Naive thymus-derived CD4-positive, alpha-beta T cell (primary cell): ENCODE data around the gene B9D1. TPM values are rescaled to one million over a fixed set of nuclear protein-coding genes. Genes with fewer than 3 reads are reported as not detected.

ENCODE experiments used
- ATAC-seq: fragments of 150-1000 bp; cut with Tn5 transposase; 2 replicates; pipeline ENCODE4 v1.10.0; 2021; ENCODE audit warnings: mild to moderate bottlenecking, moderate library complexity
- CTCF ChIA-PET: fragments of 350-600 bp; sonication (Branson Sonifier 250); formaldehyde crosslinking; loops from one replicate; lab custom pipeline; 2021; ENCODE audit warnings: antibody characterized with exemption; lab: Charles Lee
- POLR2A ChIA-PET: fragments of 350-600 bp; sonication (Branson Sonifier 250); formaldehyde crosslinking; loops from one replicate; lab custom pipeline; 2021; ENCODE audit warnings: antibody characterized with exemption, inconsistent platforms; lab: Charles Lee
- DNase-seq, 9 donors: peaks; one replicate each; pipeline versions ENCODE4 v3.0.0 to v3.0.0-alpha.2; 2020 to 2022; ENCODE audit warnings: mixed read lengths in 1 of 9
- H3K27ac ChIP-seq: one replicate; pipeline ENCODE4 v1.7.0; 2013; ENCODE audit warnings: mild to moderate bottlenecking, low read depth, low read length, moderate library complexity
- H3K27me3 ChIP-seq, 2 donors: one replicate each; pipeline ENCODE4 v1.7.0; 2013; ENCODE audit warnings: low read length in 2 of 2, mild to moderate bottlenecking in 2 of 2, moderate library complexity in 2 of 2; ENCODE audit not compliant: control insufficient read depth in 2 of 2, insufficient read depth in 2 of 2
- H3K36me3 ChIP-seq, 3 experiments: 1 replicate in 2 of 3; 2 replicates in 1 of 3; pipeline ENCODE4 v1.7.0; 2013; ENCODE audit warnings: low read length in 3 of 3, mild to moderate bottlenecking in 3 of 3, moderate library complexity in 1 of 3; ENCODE audit not compliant: insufficient read depth in 3 of 3, control insufficient read depth in 2 of 3
- H3K4me1 ChIP-seq, 2 donors: one replicate each; pipeline ENCODE4 v1.7.0; 2013; ENCODE audit warnings: low read length in 2 of 2, mild to moderate bottlenecking in 2 of 2, moderate library complexity in 1 of 2; ENCODE audit not compliant: control insufficient read depth in 2 of 2, insufficient read depth in 2 of 2
- H3K4me3 ChIP-seq: 2 replicates; pipeline ENCODE4 v1.7.0; 2013; ENCODE audit warnings: mild to moderate bottlenecking, low read length
- H3K9me3 ChIP-seq, 3 experiments: 1 replicate in 2 of 3; 2 replicates in 1 of 3; pipeline ENCODE4 v1.7.0; 2013; ENCODE audit warnings: low read length in 3 of 3; ENCODE audit not compliant: control insufficient read depth in 2 of 3
- H3K27ac Mint-ChIP-seq, 9 donors: one replicate each; pipeline ENCODE4 v1.8.0; 2020 to 2022; ENCODE audit warnings: mixed read lengths in 9 of 9, mild to moderate bottlenecking in 8 of 9, moderate library complexity in 5 of 9, inconsistent platforms in 2 of 9
- H3K27me3 Mint-ChIP-seq, 5 donors: one replicate each; pipeline ENCODE4 v1.8.0; 2021 to 2022; ENCODE audit warnings: mixed read lengths in 5 of 5, mild to moderate bottlenecking in 1 of 5
- H3K36me3 Mint-ChIP-seq, 5 donors: one replicate each; pipeline ENCODE4 v1.8.0; 2020 to 2022; ENCODE audit warnings: mixed read lengths in 5 of 5, mild to moderate bottlenecking in 3 of 5, inconsistent platforms in 1 of 5
- H3K4me1 Mint-ChIP-seq, 7 donors: one replicate each; pipeline ENCODE4 v1.8.0; 2020 to 2022; ENCODE audit warnings: mixed read lengths in 7 of 7, mild to moderate bottlenecking in 3 of 7, inconsistent platforms in 1 of 7
- H3K4me3 Mint-ChIP-seq, 10 donors: one replicate each; pipeline ENCODE4 v1.8.0; 2020 to 2022; ENCODE audit warnings: mild to moderate bottlenecking in 10 of 10, mixed read lengths in 10 of 10, moderate library complexity in 6 of 10, inconsistent platforms in 2 of 10
- H3K9me3 Mint-ChIP-seq, 11 donors: one replicate each; pipeline ENCODE4 v1.8.0; 2020 to 2022; ENCODE audit warnings: mixed read lengths in 11 of 11, mild to moderate bottlenecking in 4 of 11, inconsistent platforms in 1 of 11, moderate library complexity in 1 of 11
- intact Hi-C, 2 donors: fragments of 100-400 bp; cut with micrococcal nuclease; formaldehyde crosslinking; loops; one replicate each; pipeline ENCODE4 v1.15.1; 2023
- polyA plus RNA-seq, 2 donors: library from polyadenylated mRNA; unstranded; fragments of 300-500 nt; fragmentation: Illumina TruSeq; gene quantifications; one replicate each; pipeline ENCODE4 v1.2.3, GENCODE V29; 2021
- total RNA-seq, 6 experiments: library from RNA in 5 of 6; stranded (reverse) in 5 of 6; gene quantifications; 1 replicate in 5 of 6; 2 replicates in 1 of 6; pipeline ENCODE4 v1.2.3 and lab custom pipeline; 2021 to 2026

Gene B9D1
- total and polyA plus RNA-seq, 7 experiments from 2014 or later: 0.58 to 5.0 (median 2.1) TPM; not detected in 1

GRCh38 chr17:19385521-19385983 is 23.0 kb upstream of the B9D1 start:
- H3K27me3 Mint-ChIP-seq: peaks cover 0 to 16% (median 0%) of the 10 kb centered on the region in 5 donors
- H3K4me3 ChIP-seq: no peak overlapping the region
- DNase-seq (no peak), ATAC-seq (no peak)
- H3K36me3 ChIP-seq: peaks cover 0 to 42% (median 0%) of the 10 kb centered on the region in 3 experiments
- no peaks in the 10 kb centered on the region for H3K27me3 ChIP-seq
- H3K4me1 ChIP-seq: no peaks in the 10 kb centered on the region
- H3K27ac ChIP-seq: no peak overlapping the region
- intact Hi-C loops: no loop called here
- H3K4me1 Mint-ChIP-seq: peaks cover 0 to 13% (median 6%) of the 10 kb centered on the region in 7 donors
- ChIA-PET POLR2A (no interaction called here), CTCF (interaction anchor here (0.6 kb wide), 1 partner anchor 61 kb away, joined by 3 read pairs; no protein-coding TSS in a partner anchor)
- H3K4me3 Mint-ChIP-seq: no peak overlapping the region
- H3K9me3 ChIP-seq: no peaks in the 10 kb centered on the region
- peaks cover 0 to 27% (median 3%) of the 10 kb centered on the region in 5 donors for H3K36me3 Mint-ChIP-seq
- peaks cover 0 to 1% (median 0%) of the 10 kb centered on the region in 11 donors for H3K9me3 Mint-ChIP-seq
- H3K27ac Mint-ChIP-seq: no peak overlapping the region

DNA sequence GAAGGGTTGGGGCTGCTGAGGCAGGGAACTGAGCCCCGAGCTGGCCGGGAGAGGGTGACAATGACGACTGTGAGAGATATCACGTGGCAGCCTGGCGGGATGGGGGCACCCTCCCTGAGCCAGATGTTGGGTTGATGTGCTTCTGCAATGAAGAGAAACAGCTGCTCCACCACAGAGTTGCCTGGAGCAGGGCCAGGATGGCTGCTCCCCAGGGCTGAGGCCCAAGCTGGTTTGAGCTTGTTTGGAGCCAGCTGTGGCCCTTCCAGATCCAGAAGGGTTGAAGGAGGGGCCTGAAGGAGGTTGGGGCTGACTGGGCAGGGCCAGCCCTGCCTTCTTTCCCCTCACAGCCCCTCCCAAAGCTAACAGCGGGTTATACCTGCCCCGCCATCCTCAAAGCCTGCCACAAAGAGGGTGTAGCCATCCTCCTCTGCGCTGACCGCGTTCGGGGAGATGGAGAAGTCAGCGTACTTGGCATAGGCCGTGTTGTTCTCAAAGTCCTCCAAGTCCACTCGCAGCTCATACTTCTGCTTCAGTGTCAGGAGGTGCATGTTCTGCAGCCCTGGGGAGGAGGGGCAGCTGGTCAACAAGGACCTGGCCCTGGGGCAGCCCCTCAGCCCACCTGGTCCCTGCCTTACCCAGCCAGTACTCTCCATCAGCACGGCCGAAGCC is 22.3 kb upstream of the B9D1 start:
- intact Hi-C loops: no loop called here
- peaks cover 0 to 1% (median 0%) of the 10 kb centered on the region in 11 donors for H3K9me3 Mint-ChIP-seq
- H3K27ac ChIP-seq: no peak overlapping the region
- peaks cover 0 to 16% (median 0%) of the 10 kb centered on the region in 5 donors for H3K27me3 Mint-ChIP-seq
- H3K4me3 Mint-ChIP-seq: no peak overlapping the region
- ATAC-seq (no peak), DNase-seq (no peak)
- POLR2A ChIA-PET: no interaction called here
- CTCF ChIA-PET: no interaction called here
- H3K27ac Mint-ChIP-seq: peak overlapping the region in 2 of 9 donors; percentile 43 to 56
- H3K27me3 ChIP-seq: no peaks in the 10 kb centered on the region
- peaks cover 0 to 13% (median 6%) of the 10 kb centered on the region in 7 donors for H3K4me1 Mint-ChIP-seq
- no peak overlapping the region for H3K4me3 ChIP-seq
- peaks cover 0 to 30% (median 10%) of the 10 kb centered on the region in 5 donors for H3K36me3 Mint-ChIP-seq
- no peaks in the 10 kb centered on the region for H3K4me1 ChIP-seq
- peaks cover 0 to 48% (median 0%) of the 10 kb centered on the region in 3 experiments for H3K36me3 ChIP-seq
- no peaks in the 10 kb centered on the region for H3K9me3 ChIP-seq

- H3K4me3 Mint-ChIP-seq: no peak overlapping the region
- no peak overlapping the region for H3K27ac ChIP-seq
- ChIA-PET CTCF (no interaction called here), POLR2A (no interaction called here)
- ATAC-seq (no peak), DNase-seq (no peak)
- H3K9me3 ChIP-seq: no peaks in the 10 kb centered on the region
- no peak overlapping the region for H3K4me3 ChIP-seq
- H3K4me1 ChIP-seq: no peaks in the 10 kb centered on the region
- no peaks in the 10 kb centered on the region for H3K27me3 ChIP-seq
- H3K27me3 Mint-ChIP-seq: peaks cover 0 to 7% (median 0%) of the 10 kb centered on the region in 5 donors
- peaks cover 0 to 1% (median 0%) of the 10 kb centered on the region in 11 donors for H3K9me3 Mint-ChIP-seq
- H3K36me3 ChIP-seq: peaks cover 0 to 48% (median 0%) of the 10 kb centered on the region in 3 experiments
- peaks cover 6 to 16% (median 10%) of the 10 kb centered on the region in 7 donors for H3K4me1 Mint-ChIP-seq
- intact Hi-C loops: no loop called here
- peak overlapping the region in 5 of 9 donors; percentile 18 to 50 (median 25) for H3K27ac Mint-ChIP-seq
- peaks cover 0 to 38% (median 13%) of the 10 kb centered on the region in 5 donors for H3K36me3 Mint-ChIP-seq
These were observed 21.4 kb upstream of the B9D1 start for GRCh38 chr17:19383681-19384470.

- Histone ChIP-seq H3K27me3 (no peaks in the 10 kb centered on the region), H3K4me3 (no peak overlapping the region), H3K27ac (no peak overlapping the region), H3K9me3 (no peaks in the 10 kb centered on the region), H3K4me1 (no peaks in the 10 kb centered on the region), H3K36me3 (peaks cover 0 to 50% (median 0%) of the 10 kb centered on the region in 3 experiments)
- ATAC-seq: no peak
- H3K9me3 Mint-ChIP-seq: peaks cover 0 to 1% (median 0%) of the 10 kb centered on the region in 11 donors
- ChIA-PET POLR2A (no interaction called here), CTCF (no interaction called here)
- peaks cover 0 to under 1% (median 0%) of the 10 kb centered on the region in 5 donors for H3K27me3 Mint-ChIP-seq
- H3K36me3 Mint-ChIP-seq: peaks cover 0 to 38% (median 13%) of the 10 kb centered on the region in 5 donors
- H3K4me3 Mint-ChIP-seq: no peak overlapping the region
- DNase-seq: no peak
- no peak overlapping the region for H3K27ac Mint-ChIP-seq
- peaks cover 6 to 15% (median 10%) of the 10 kb centered on the region in 7 donors for H3K4me1 Mint-ChIP-seq
- intact Hi-C loops: no loop called here
These were observed 20.3 kb upstream of the B9D1 start for GRCh38 chr17:19382531-19383444.

- Histone ChIP-seq H3K27ac (no peak overlapping the region), H3K9me3 (no peaks in the 10 kb centered on the region), H3K4me3 (no peak overlapping the region), H3K4me1 (peaks cover 0 to 4% of the 10 kb centered on the region in 2 donors), H3K36me3 (peaks cover 0 to 52% (median 0%) of the 10 kb centered on the region in 3 experiments), H3K27me3 (no peaks in the 10 kb centered on the region)
- Mint-ChIP-seq H3K4me3 (no peak overlapping the region), H3K4me1 (peaks cover 9 to 23% (median 15%) of the 10 kb centered on the region in 7 donors), H3K27me3 (no peaks in the 10 kb centered on the region), H3K9me3 (peaks cover 0 to 1% (median 0%) of the 10 kb centered on the region in 11 donors), H3K27ac (no peak overlapping the region), H3K36me3 (peaks cover 0 to 38% (median 13%) of the 10 kb centered on the region in 5 donors)
- ATAC-seq (no peak), DNase-seq (no peak)
- ChIA-PET POLR2A (no interaction called here), CTCF (no interaction called here)
- intact Hi-C loops: no loop called here
These were observed 19.4 kb upstream of the B9D1 start for GRCh38 chr17:19381741-19382444.
